Right lobe of liver (tissue), 6 donors: ENCODE data around the gene ARL4A. TPM values are rescaled to one million over a fixed set of nuclear protein-coding genes. Genes with fewer than 3 reads are reported as not detected.
"Not testable (repeated sequence)": the region's sequence is repeated elsewhere in the genome, so short reads cannot be mapped to it uniquely, and the experiment has no call there.

Experiments
- ATAC-seq, 4 donors: fragments of 200-7000 bp; cut with Tn5 transposase; one replicate each; pipeline ENCODE4 v1.9.1; 2020; ENCODE audit warnings: mild to moderate bottlenecking in 4 of 4, moderate library complexity in 4 of 4
- DNase-seq, 3 donors: peaks; one replicate each; pipeline ENCODE4 v3.0.0-alpha.2; 2020
- H3K27ac ChIP-seq, 3 donors: fragments of 200-600 bp; one replicate each; pipeline ENCODE4 v1.8.0; 2022
- H3K27me3 ChIP-seq, 2 donors: fragments of 200-600 bp; one replicate each; pipeline ENCODE4 v1.8.0; 2022
- H3K36me3 ChIP-seq, 4 donors: fragments of 200-600 bp; sonication (generic) in 1 of 4; one replicate each; pipeline versions ENCODE4 v1.5.1 to v1.8.0; 2017 to 2022; ENCODE audit warnings: control low read depth in 1 of 4
- H3K4me1 ChIP-seq, 4 donors: fragments of 200-600 bp; sonication (generic) in 1 of 4; one replicate each; pipeline versions ENCODE4 v1.5.1 to v1.8.0; 2017 to 2022; ENCODE audit warnings: control low read depth in 1 of 4
- H3K4me3 ChIP-seq, 3 donors: fragments of 200-600 bp; one replicate each; pipeline ENCODE4 v1.8.0; 2022
- H3K9me3 ChIP-seq, 4 donors: fragments of 200-600 bp; sonication (generic) in 1 of 4; one replicate each; pipeline versions ENCODE4 v1.5.1 to v1.8.0; 2017 to 2022; ENCODE audit warnings: control low read depth in 1 of 4
- POLR2A ChIP-seq: fragments of 450-650 bp; IDR thresholded peaks from one replicate; pipeline ENCODE4 v1.6.1; 2017; ENCODE audit warnings: antibody characterized with exemption, mild to moderate bottlenecking
- WGBS: methylation state at CpG from one replicate; pipeline ENCODE4 v1.1.6; 2018; ENCODE audit warnings: low coverage, low lambda C conversion rate; ENCODE audit not compliant: insufficient coverage; ENCODE audit errors: missing lambda C conversion rate; 5-methylcytosine and 5-hydroxymethylcytosine counted together
- intact Hi-C, 2 donors: fragments of 100-400 bp; cut with DNase I; formaldehyde crosslinking; loops; one replicate each; pipeline versions ENCODE4 v1.11.2 to v1.14.1; 2022
- total RNA-seq, 6 experiments: library from RNA; depleted of rRNA in 2 of 6; stranded (reverse); fragments of >200 nt in 2 of 6; fragmentation: NEBNext Ultra II Directional in 3 of 6; extraction: Animal tissue kit (Norgen Biotek cat#: 25700) in 3 of 6; gene quantifications; one replicate each; pipeline versions ENCODE4 v1.1.0 to v1.2.4, GENCODE V29; 2016 to 2023
- TF ChIP-seq, protein P1 (sequence below), 4 donors: fragments of 200-600 bp in 3 of 4; fragments of 450-650 bp in 1 of 4; IDR thresholded peaks; one replicate each; pipeline versions ENCODE4 v1.5.1 to v1.8.0; 2016 to 2022; ENCODE audit warnings: antibody characterized with exemption in 4 of 4, mild to moderate bottlenecking in 2 of 4
- donor health status: DM: no; HTN: yes; CAD: no.
- donor health status: DM: no; HTN: no; CAD: no.
- donor health status: DM: no; HTN: no; CAD: no.
- donor health status: DM: no; HTN: yes; CAD: no.
- donor health status: DM: no; HTN: yes; CAD: no.

The ARL4A gene
- total RNA-seq, 6 experiments from 2014 or later = 4.4 to 19.2 (median 8.3) TPM

DNA sequence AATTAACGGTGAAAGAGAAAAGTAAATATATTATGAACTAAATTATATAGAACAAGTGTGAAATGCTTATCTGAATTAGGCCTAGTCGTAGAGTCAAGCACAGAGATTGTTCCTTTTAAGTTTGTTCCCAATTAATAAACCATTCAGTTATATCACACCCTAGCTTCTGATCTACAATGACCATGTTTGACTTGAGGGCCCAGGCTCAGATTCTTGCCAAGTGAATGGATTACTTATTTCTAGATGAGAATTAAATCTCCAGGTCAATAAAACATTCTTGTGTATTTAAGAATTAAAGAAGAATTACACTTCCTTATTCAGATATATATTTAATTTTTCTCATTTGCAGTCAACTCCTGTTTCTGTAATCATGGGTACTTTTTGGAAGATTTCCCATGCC is 37.4 kb upstream of the ARL4A start:
- WGBS = 83% methylated on average over 2 of the region's 2 CpGs
- TF ChIP-seq, protein P1, sequence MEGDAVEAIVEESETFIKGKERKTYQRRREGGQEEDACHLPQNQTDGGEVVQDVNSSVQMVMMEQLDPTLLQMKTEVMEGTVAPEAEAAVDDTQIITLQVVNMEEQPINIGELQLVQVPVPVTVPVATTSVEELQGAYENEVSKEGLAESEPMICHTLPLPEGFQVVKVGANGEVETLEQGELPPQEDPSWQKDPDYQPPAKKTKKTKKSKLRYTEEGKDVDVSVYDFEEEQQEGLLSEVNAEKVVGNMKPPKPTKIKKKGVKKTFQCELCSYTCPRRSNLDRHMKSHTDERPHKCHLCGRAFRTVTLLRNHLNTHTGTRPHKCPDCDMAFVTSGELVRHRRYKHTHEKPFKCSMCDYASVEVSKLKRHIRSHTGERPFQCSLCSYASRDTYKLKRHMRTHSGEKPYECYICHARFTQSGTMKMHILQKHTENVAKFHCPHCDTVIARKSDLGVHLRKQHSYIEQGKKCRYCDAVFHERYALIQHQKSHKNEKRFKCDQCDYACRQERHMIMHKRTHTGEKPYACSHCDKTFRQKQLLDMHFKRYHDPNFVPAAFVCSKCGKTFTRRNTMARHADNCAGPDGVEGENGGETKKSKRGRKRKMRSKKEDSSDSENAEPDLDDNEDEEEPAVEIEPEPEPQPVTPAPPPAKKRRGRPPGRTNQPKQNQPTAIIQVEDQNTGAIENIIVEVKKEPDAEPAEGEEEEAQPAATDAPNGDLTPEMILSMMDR (IDR thresholded peaks at IDR 0.05) = no peak
- no peak for TF ChIP-seq POLR2A
- Histone ChIP-seq H3K27ac (no peak overlapping the region), H3K27me3 (no peaks in the 10 kb centered on the region), H3K9me3 (no peaks in the 10 kb centered on the region), H3K36me3 (no peaks in the 10 kb centered on the region), H3K4me3 (no peak overlapping the region), H3K4me1 (no peaks in the 10 kb centered on the region)
- ATAC-seq = no peak
- intact Hi-C loops = no loop called here
- DNase-seq = no peak

DNA sequence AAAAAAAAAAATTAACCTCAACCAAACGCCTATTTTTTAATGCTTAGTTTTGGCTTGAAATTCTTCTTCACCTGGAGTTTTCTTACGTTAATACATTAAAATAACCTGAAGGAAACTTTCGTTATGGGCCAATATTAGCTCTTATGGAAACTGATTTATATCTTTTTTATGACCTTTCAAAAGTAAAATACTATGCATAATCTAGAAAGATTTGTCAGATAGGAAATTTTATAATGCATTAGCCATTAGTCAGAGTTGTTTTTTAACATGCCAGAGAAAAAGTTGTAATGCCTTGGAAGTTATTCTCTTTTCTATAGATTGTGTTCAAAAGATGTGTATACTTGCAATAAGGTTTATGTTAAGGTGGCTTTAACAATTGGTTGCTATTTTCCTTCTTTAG is 34.3 kb upstream of the ARL4A start:
- TF ChIP-seq POLR2A = no peak
- TF ChIP-seq, protein P1 (IDR thresholded peaks at IDR 0.05) = no peak
- H3K9me3 ChIP-seq = no peaks in the 10 kb centered on the region
- no peaks in the 10 kb centered on the region for H3K27me3 ChIP-seq
- H3K4me1 ChIP-seq = no peaks in the 10 kb centered on the region
- no peaks in the 10 kb centered on the region for H3K36me3 ChIP-seq
- 58% methylated on average over 3 of the region's 3 CpGs for WGBS
- intact Hi-C loops = no loop called here
- no peak overlapping the region for H3K27ac ChIP-seq
- ATAC-seq (no peak), DNase-seq (no peak)
- no peak overlapping the region for H3K4me3 ChIP-seq

DNA sequence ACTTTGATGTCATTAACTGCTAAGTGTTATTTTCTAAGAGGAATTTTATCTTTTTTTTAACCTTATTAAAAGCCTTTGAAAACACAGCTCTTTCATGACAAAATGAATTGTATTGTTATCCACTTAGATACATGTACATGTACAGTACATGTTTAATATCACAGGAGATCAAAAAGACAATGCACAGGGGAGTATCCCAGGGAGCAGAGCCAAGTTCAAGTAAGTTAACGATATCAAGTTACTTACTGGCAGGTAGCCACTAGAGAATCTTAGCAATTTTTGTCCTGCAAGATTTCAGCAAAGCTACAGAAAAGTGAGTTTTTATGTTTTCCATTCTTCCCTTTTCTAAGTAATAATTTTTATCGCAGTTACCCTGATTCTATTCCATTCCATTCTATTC is 33.9 kb upstream of the ARL4A start:
- H3K4me3 ChIP-seq = no peak overlapping the region
- H3K27me3 ChIP-seq = no peaks in the 10 kb centered on the region
- no peak for TF ChIP-seq POLR2A
- TF ChIP-seq, protein P1 (IDR thresholded peaks at IDR 0.05) = no peak
- DNase-seq (no peak), ATAC-seq (no peak)
- no peak overlapping the region for H3K27ac ChIP-seq
- intact Hi-C loops = no loop called here
- no peaks in the 10 kb centered on the region for H3K4me1 ChIP-seq
- no peaks in the 10 kb centered on the region for H3K9me3 ChIP-seq
- H3K36me3 ChIP-seq = no peaks in the 10 kb centered on the region
- WGBS = 63% methylated on average over 2 of the region's 2 CpGs

DNA sequence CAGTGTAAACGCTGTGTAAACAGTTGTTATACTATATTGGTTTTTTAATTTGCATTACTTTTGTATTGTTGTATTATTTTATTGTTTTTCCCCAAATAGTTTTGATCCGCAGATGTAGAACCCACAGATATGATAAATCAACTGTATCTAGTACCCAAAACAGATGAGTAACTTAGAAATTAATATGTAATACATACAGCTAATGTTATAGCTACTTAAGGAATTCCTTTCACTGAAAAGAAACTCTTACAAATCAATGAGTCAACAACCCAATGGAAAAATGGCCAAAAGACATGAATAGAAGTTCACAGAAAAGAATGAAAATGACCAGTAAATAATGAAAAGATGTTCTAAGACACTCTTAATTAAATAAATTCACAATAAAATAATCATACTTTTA is 32.3 kb upstream of the ARL4A start:
- DNase-seq (no peak), ATAC-seq (no peak)
- Histone ChIP-seq H3K4me3 (no peak overlapping the region), H3K27me3 (no peaks in the 10 kb centered on the region), H3K4me1 (no peaks in the 10 kb centered on the region), H3K27ac (no peak overlapping the region), H3K36me3 (no peaks in the 10 kb centered on the region), H3K9me3 (no peaks in the 10 kb centered on the region)
- intact Hi-C loops = no loop called here
- TF ChIP-seq, protein P1 (IDR thresholded peaks at IDR 0.05) = no peak
- no peak for TF ChIP-seq POLR2A
- 78% methylated on average over 2 of the region's 2 CpGs for WGBS

DNA sequence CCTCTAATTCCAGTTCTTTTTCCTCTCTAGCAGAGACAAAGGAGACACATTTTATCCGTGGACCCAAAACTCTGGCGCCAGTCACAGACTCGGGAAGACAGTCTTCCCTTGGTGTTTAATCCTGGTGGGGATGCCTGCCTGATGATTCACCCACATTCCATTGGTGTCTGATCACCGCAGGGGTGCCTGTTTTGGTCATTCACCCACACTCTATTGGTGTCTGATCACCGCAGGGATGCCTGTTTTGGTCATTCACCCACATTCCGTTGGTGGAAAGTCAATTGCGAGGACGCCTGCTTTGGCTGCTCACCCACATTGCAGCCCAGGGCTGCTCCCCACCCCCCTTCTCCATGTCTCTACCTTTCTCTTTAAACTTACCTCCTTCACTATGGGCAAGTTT is 27.0 kb upstream of the ARL4A start:
- intact Hi-C loops, H3K27ac ChIP-seq, H3K4me3 ChIP-seq, H3K9me3 ChIP-seq, H3K4me1 ChIP-seq, ATAC-seq, H3K27me3 ChIP-seq, H3K36me3 ChIP-seq, DNase-seq: not testable (repeated sequence)
- WGBS = 80% methylated on average over 7 of the region's 8 CpGs

DNA sequence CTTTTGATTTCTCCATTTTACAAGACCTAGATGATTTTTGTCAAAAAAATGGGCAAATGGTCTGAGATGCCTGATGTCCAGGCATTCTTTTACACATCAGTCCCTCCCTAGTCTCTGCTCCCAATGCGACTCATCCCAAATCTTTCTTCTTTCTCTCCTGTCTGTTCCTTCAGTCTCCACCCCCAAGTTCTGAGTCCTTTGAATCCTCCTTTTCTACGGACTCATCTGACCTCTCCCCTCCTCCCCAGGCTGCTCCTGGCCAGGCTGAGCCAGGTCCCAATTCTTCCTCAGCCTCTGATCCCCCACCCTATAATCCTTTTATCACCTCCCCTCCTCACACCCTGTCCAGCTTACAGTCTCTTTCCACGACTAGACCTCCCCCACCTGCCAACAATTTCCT is 26.4 kb upstream of the ARL4A start:
- H3K27ac ChIP-seq, intact Hi-C loops, H3K9me3 ChIP-seq, DNase-seq, H3K4me1 ChIP-seq, H3K36me3 ChIP-seq, ATAC-seq, H3K27me3 ChIP-seq, H3K4me3 ChIP-seq: not testable (repeated sequence)
- 50% methylated on average over 3 of the region's 3 CpGs for WGBS
